ENCODE measurements around the gene ATP8B4.
"Not testable (repeated sequence)": the region's sequence is repeated elsewhere in the genome, so short reads cannot be mapped to it uniquely, and the experiment has no call there.

Gene ATP8B4

GRCh38 chr15:50107591-50108408 is 11.2 kb downstream of the ATP8B4 start:
- DNase-seq (ENCODE audit: low read depth): no peak

GRCh38 chr15:50107157-50107556 is 11.9 kb downstream of the ATP8B4 start:
- DNase-seq (ENCODE audit: low read depth): no peak

GRCh38 chr15:50106457-50106856 is 12.6 kb downstream of the ATP8B4 start:
- DNase-seq (ENCODE audit: low read depth): no peak

- DNase-seq (ENCODE audit: low read depth): no peak
These were observed 18.5 kb downstream of the ATP8B4 start for GRCh38 chr15:50100486-50100885.

GRCh38 chr15:50098545-50098944 is 20.5 kb downstream of the ATP8B4 start:
- DNase-seq (ENCODE audit: low read depth): no peak

- DNase-seq (ENCODE audit: low read depth): no peak
These were observed 22.9 kb downstream of the ATP8B4 start for GRCh38 chr15:50095938-50096821.

- not testable (repeated sequence) for DNase-seq (ENCODE audit: low read depth)
These were observed 29.6 kb downstream of the ATP8B4 start for GRCh38 chr15:50089386-50089785.

GRCh38 chr15:50084932-50085331 is 34.1 kb downstream of the ATP8B4 start:
- no peak for DNase-seq (ENCODE audit: low read depth)

GRCh38 chr15:50083424-50084025 is 35.5 kb downstream of the ATP8B4 start:
- no peak for DNase-seq (ENCODE audit: low read depth)

GRCh38 chr15:50082066-50082465 is 37.0 kb downstream of the ATP8B4 start:
- DNase-seq (ENCODE audit: low read depth): no peak

GRCh38 chr15:50077651-50078050 is 41.4 kb downstream of the ATP8B4 start:
- no peak for DNase-seq (ENCODE audit: low read depth)

- no peak for DNase-seq (ENCODE audit: low read depth)
These were observed 41.9 kb downstream of the ATP8B4 start for GRCh38 chr15:50077176-50077575.

GRCh38 chr15:50075319-50075718 is 43.7 kb downstream of the ATP8B4 start:
- no peak for DNase-seq (ENCODE audit: low read depth)

- DNase-seq (ENCODE audit: low read depth): no peak
These were observed 47.3 kb downstream of the ATP8B4 start for GRCh38 chr15:50071551-50072258.

GRCh38 chr15:50068016-50068415 is 51.0 kb downstream of the ATP8B4 start:
- DNase-seq (ENCODE audit: low read depth): no peak

- no peak for DNase-seq (ENCODE audit: low read depth)
These were observed 51.8 kb downstream of the ATP8B4 start for GRCh38 chr15:50067254-50067653.

- DNase-seq (ENCODE audit: low read depth): no peak
These were observed 52.4 kb downstream of the ATP8B4 start for GRCh38 chr15:50066666-50067065.

GRCh38 chr15:50066202-50066601 is 52.8 kb downstream of the ATP8B4 start:
- no peak for DNase-seq (ENCODE audit: low read depth)

GRCh38 chr15:50065279-50065678 is 53.8 kb downstream of the ATP8B4 start:
- DNase-seq (ENCODE audit: low read depth): no peak

GRCh38 chr15:50064673-50065072 is 54.4 kb downstream of the ATP8B4 start:
- no peak for DNase-seq (ENCODE audit: low read depth)

- no peak for DNase-seq (ENCODE audit: low read depth)
These were observed 55.8 kb downstream of the ATP8B4 start for GRCh38 chr15:50063226-50063625.

- no peak for DNase-seq (ENCODE audit: low read depth)
These were observed 57.5 kb downstream of the ATP8B4 start for GRCh38 chr15:50061503-50061902.
